Aorta (tissue), 5 donors: Measurements from ENCODE around the gene MKNK2. TPM values are rescaled to one million over a fixed set of nuclear protein-coding genes. Genes with fewer than 3 reads are reported as not detected.
A peak's percentile ranks its signal among the peaks of the same experiment; 100 is the strongest.

Experiments
- ATAC-seq: fragments of 200-7000 bp; cut with Tn5 transposase; one replicate; pipeline ENCODE4 v1.9.1; 2022; ENCODE audit warnings: moderate library complexity; ENCODE audit not compliant: low FRiP score
- DNase-seq, 2 donors: peaks; one replicate each; pipeline ENCODE4 v3.0.0-alpha.2; 2020
- H3K27ac ChIP-seq, 2 donors: one replicate each; pipeline ENCODE4 v1.5.1; 2013; ENCODE audit warnings: low read length in 2 of 2, mild to moderate bottlenecking in 2 of 2, moderate library complexity in 2 of 2, control low read depth in 1 of 2, inconsistent platforms in 1 of 2, low read depth in 1 of 2
- H3K27me3 ChIP-seq, 2 donors: one replicate each; pipeline ENCODE4 v1.6.1; 2013; ENCODE audit warnings: control low read depth in 1 of 2, low read length in 1 of 2, mild to moderate bottlenecking in 1 of 2, moderate library complexity in 1 of 2; ENCODE audit not compliant: insufficient read depth in 2 of 2, control insufficient read depth in 1 of 2
- H3K36me3 ChIP-seq, 2 donors: one replicate each; pipeline ENCODE4 v1.6.1; 2013; ENCODE audit warnings: control low read depth in 1 of 2, low read length in 1 of 2, mild to moderate bottlenecking in 1 of 2; ENCODE audit not compliant: insufficient read depth in 2 of 2, control insufficient read depth in 1 of 2
- H3K4me1 ChIP-seq, 2 donors: one replicate each; pipeline ENCODE4 v1.6.1; 2013; ENCODE audit warnings: low read length in 2 of 2, control low read depth in 1 of 2, mild to moderate bottlenecking in 1 of 2, moderate library complexity in 1 of 2; ENCODE audit not compliant: insufficient read depth in 2 of 2, control insufficient read depth in 1 of 2
- H3K4me3 ChIP-seq, 2 donors: one replicate each; pipeline ENCODE4 v1.5.1; 2013; ENCODE audit warnings: low read length in 2 of 2, control low read depth in 1 of 2, mild to moderate bottlenecking in 1 of 2
- H3K9me3 ChIP-seq: one replicate; pipeline ENCODE4 v1.6.1; 2013; ENCODE audit warnings: mild to moderate bottlenecking, low read length; ENCODE audit not compliant: control insufficient read depth
- WGBS, 2 donors: extraction: QIAGEN DNeasy Blood & Tissue Kit; methylation state at CpG; one replicate each; pipeline ENCODE4 v1.1.7; 2013; 5-methylcytosine and 5-hydroxymethylcytosine counted together
- intact Hi-C, 2 donors: fragments of 100-400 bp; cut with DNase I; formaldehyde crosslinking; loops; one replicate each; pipeline versions ENCODE4 v1.14.2 to v1.15.0; 2022
- polyA plus RNA-seq, 2 donors: library from polyadenylated mRNA; stranded (reverse); fragments of 200-250 nt; gene quantifications; one replicate each; pipeline ENCODE4 v1.2.3, GENCODE V29; 2013
- total RNA-seq, 2 donors: library from RNA; stranded (reverse); fragmentation: NEBNext Ultra II Directional; extraction: Animal tissue kit (Norgen Biotek cat#: 25700); gene quantifications; one replicate each; pipeline ENCODE4 v1.2.1, GENCODE V29; 2021
- donor health status: healthy with polysubstance abuse.
- donor health status: Bipolar disorder and iron deficiency.
- donor health status: DM: no; HTN: no; CAD: no.
- donor health status: DM: no; HTN: no; CAD: no.
- donor health status: DM: yes; HTN: yes; CAD: no.

Gene MKNK2
- total and polyA plus RNA-seq, 4 donors, result 49.3 to 103 (median 80.5) TPM

DNA sequence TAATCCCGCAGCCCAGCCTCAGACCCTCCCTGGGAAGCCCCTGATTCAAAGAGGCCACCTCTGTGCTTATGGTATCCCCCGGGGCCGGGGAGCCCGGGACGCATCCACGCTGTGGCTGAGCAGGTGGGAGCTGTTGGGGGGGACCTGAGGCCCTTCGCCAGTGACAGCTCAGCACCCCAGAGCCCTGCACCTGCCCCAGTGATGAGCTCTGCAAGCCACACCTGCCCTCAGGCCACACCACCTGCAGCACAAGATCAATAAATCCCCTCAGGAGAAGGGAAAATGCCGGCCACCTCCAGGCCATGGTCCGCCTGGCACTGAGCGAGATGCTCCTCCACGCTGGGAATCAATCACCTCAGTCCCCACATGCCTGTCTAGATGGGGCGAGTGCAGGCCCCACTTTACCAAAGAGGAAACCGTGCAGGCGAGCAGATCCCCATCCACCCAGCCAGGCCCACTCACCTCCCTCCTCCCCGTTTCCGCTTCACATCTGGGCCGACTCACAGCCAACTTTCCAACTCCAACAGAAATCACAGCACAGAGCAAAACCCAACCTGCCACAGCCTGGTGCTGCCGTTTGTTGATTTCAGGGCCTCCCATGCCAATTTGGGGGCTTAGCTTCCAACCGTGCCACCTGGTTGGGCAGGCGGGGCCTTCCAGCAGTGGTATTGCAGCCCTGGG, 32.3 kb upstream of the MKNK2 start:
- no peak overlapping the region for H3K27ac ChIP-seq
- no peaks in the 10 kb centered on the region for H3K9me3 ChIP-seq

DNA sequence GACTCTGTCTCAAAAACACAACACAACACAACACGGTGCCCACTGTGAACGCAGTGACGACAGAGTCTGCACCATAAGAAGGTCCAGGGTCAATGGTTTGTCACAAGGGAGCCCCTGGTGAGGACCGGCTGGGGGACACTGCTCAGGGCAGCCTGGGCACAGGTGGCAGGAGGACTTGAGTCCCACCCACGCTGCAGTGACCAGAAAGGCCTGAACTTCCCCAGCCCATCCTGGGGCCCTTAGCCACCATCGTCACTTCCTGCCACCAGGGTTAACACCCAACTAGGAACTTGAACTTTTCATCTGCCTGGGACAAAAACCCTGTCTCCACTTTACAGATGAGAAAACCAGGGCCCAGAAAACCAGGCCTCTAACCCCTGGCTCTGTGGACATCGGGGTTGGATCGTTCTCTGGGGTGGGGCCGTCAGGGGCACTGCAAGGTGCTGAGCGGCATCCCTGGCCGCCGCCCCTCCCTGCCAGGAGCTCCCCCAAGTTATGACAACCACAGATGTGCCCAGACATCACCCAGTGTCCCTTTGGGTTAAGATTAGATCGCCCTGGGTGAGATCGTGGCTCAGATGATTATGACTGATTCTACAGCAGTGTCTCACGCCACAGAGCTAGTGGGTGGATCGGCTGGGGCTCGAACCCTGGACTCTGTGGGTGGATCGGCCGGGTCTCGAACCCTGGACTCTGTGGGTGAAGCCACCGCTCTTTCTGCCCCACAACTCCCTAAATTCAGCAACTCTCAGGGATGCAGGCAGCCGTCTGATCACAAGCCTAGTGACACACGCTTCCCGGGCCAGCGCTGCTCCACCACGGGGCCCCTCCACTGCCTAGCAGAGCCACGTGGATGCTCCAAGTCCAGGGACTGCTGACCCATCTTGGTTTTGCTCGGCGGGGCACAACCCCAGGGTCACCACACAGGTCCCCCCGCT, 31.1 kb upstream of the MKNK2 start:
- Histone ChIP-seq H3K36me3 (no peaks in the 10 kb centered on the region), H3K27ac (no peak overlapping the region), H3K27me3 (no peaks in the 10 kb centered on the region), H3K4me3 (no peak overlapping the region), H3K4me1 (no peaks in the 10 kb centered on the region), H3K9me3 (no peaks in the 10 kb centered on the region)
- peak in 1 of 2 donors; percentile 64 for DNase-seq
- WGBS, 2 donors, result 87 to 91% methylated on average over 30 of the region's 30 CpGs
- no peak for ATAC-seq
- intact Hi-C loops, result no loop called here

More for the DNA sequence above, 32.3 kb upstream of the MKNK2 start:
- no peaks in the 10 kb centered on the region for H3K4me1 ChIP-seq
- intact Hi-C loops, result no loop called here
- peak in 1 of 2 donors; percentile 71 for DNase-seq
- 85 to 87% methylated on average over 20 of the region's 20 CpGs for WGBS, 2 donors
- no peak overlapping the region for H3K4me3 ChIP-seq
- ATAC-seq, result no peak
- no peaks in the 10 kb centered on the region for H3K36me3 ChIP-seq
- no peaks in the 10 kb centered on the region for H3K27me3 ChIP-seq

DNA sequence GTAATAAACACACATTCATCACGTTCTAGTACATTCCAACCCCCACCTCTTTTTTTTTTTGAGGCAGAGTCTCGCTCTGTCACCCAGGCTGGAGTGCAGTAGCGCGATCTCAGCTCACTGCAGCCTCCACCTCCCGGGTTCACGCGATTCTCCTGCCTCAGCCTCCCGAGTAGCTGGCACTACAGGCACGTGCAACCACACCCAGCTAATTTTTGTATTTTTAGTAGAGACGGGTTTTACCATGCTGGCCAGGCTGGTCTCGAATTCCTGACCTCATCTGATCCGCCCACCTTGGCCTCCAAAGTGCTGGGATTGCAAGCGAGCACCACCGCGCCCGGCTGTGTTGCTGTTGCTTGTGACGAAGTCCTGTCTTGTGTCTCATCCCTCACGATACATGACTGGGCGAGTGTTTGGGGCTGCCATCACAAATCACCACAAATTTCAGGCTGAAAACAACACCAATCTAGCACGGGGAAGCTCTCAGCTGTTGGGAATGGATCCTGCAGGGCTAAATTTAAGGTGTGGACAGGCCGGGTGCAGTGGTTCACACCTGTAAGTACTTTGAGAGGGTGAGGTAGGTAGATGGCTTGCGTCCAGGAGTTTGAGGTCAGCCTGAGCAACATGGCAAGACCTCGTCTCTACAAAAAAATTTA, 29.4 kb upstream of the MKNK2 start:
- H3K4me1 ChIP-seq, result no peaks in the 10 kb centered on the region
- no peak overlapping the region for H3K27ac ChIP-seq
- 80 to 84% methylated on average over 23 of the region's 23 CpGs for WGBS, 2 donors

DNA sequence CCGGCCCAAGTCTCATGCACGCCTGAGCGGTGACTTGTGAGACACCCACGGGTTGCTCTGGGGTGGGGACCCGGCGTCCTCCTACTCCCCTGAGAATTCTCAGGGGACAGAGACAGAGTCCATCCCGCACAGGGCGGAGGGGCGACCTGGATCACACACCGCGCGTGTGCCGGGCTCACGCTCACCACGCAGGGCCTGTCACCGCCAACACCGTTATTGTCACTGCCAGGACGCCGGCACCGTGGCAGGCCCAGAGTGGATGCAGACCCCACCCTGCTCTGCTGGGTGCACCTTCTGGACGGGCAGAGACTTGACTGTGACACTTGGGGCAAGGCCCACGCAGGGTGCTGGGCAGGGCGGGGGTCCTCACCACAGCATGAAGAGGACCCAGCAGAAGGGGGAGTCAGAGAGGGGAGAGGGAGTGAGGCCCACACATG, 28.8 kb upstream of the MKNK2 start:
- H3K27ac ChIP-seq, result no peak overlapping the region
- no peaks in the 10 kb centered on the region for H3K9me3 ChIP-seq
- intact Hi-C loops, result no loop called here
- ATAC-seq, result no peak
- no peak for DNase-seq
- no peaks in the 10 kb centered on the region for H3K27me3 ChIP-seq
- H3K4me1 ChIP-seq, result no peaks in the 10 kb centered on the region
- 88 to 89% methylated on average over 22 to 23 of the region's 23 CpGs for WGBS, 2 donors
- peaks cover 0 to 2% of the 10 kb centered on the region in 2 donors for H3K36me3 ChIP-seq
- H3K4me3 ChIP-seq, result no peak overlapping the region

More for the DNA sequence above, 29.4 kb upstream of the MKNK2 start:
- no peak overlapping the region for H3K4me3 ChIP-seq
- no peaks in the 10 kb centered on the region for H3K27me3 ChIP-seq
- H3K36me3 ChIP-seq, result peaks cover 0 to 2% of the 10 kb centered on the region in 2 donors
- H3K9me3 ChIP-seq, result no peaks in the 10 kb centered on the region
- no peak for DNase-seq
- no peak for ATAC-seq
- intact Hi-C loops, result no loop called here

DNA sequence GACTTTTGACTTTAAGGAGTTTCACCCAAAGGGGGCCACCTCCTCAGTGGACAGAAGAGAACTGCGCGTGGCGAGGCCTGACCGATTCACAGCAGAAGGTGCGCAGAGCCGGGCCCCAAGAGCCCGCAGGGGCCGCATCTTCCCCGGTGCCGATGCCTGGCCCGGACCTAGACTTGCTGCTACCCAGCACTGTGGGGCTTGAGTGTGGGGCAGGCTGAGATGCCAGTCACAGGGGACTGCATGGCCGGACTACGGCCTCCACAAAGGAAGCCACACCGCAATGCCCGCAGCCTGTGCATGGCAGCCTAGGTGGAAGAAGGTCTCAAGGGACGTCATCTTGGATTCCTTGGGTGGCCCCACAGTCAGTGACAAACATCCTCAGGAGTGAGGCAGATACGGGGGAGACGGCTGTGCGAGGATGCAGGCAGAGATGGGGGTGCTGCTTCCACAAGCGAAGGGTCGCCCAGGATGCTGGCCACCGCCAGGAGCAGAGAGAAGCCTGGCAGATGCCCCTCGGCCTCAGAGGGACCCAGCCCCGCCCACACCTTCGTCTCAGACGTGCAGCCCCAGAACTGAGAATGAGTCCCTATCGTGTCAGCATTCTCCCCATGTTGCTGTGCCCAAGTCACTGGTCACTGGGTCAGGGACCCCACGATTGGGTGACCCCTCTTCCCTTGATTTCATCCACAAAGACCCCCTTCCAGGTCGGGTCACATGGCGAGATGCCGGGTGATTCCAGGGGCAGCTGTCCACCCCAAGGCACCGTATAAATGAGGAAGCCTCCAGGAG, 28.2 kb upstream of the MKNK2 start:
- intact Hi-C loops, result no loop called here
- H3K27ac ChIP-seq, result no peak overlapping the region
- ATAC-seq (no peak), DNase-seq (no peak)
- H3K9me3 ChIP-seq, result no peaks in the 10 kb centered on the region
- no peaks in the 10 kb centered on the region for H3K27me3 ChIP-seq
- no peak overlapping the region for H3K4me3 ChIP-seq
- WGBS, 2 donors, result 91% methylated on average over 31 to 32 of the region's 32 CpGs
- no peaks in the 10 kb centered on the region for H3K4me1 ChIP-seq
- H3K36me3 ChIP-seq, result peaks cover 0 to 2% of the 10 kb centered on the region in 2 donors

DNA sequence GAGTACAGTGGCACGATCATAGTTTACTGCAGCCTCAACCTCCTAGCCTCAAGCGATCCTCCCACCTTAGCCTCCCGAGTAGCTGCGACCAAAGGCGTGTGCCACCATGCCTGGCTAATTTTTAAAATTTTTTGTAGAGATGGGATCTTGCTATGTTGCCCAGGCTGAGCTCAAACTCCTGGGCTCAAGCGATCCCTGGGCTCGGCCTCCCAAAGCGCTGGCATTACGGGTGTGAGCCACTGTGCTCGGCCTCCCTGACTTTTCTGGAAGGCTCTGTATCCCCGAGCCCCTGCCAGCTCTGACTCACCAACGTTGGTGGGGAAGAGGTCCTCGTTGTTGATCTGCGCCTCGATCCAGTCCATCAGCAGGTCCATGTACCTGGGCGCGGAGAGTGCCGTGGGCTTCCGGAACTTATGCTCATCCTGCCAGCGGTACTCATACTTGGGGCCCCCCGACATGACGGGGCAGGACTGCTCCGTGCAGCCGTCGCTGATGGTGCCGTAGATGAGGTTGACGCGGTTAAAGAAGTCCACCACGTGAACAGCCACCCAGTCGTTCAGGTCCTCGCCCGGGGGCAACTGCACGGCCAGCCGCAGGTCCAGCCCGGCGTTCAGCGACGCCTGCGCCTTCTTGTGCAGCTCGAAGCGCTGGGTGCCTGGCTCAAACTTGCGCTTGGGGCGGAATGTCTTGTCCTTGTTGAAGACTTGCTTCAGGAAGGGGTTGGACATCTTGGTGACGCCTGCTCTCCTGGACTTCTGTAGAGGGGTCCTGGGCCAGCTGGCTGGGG, 27.0 kb upstream of the MKNK2 start:
- no peaks in the 10 kb centered on the region for H3K27me3 ChIP-seq
- no peaks in the 10 kb centered on the region for H3K9me3 ChIP-seq
- H3K4me3 ChIP-seq, result no peak overlapping the region
- whole genome bisulfite sequencing, 2 donors, result 96% methylated on average over 44 of the region's 44 CpGs
- no peak for ATAC-seq
- peaks cover 0 to 5% of the 10 kb centered on the region in 2 donors for H3K36me3 ChIP-seq
- no peak overlapping the region for H3K27ac ChIP-seq
- DNase-seq, result no peak
- no peaks in the 10 kb centered on the region for H3K4me1 ChIP-seq
- intact Hi-C loops, result no loop called here

DNA sequence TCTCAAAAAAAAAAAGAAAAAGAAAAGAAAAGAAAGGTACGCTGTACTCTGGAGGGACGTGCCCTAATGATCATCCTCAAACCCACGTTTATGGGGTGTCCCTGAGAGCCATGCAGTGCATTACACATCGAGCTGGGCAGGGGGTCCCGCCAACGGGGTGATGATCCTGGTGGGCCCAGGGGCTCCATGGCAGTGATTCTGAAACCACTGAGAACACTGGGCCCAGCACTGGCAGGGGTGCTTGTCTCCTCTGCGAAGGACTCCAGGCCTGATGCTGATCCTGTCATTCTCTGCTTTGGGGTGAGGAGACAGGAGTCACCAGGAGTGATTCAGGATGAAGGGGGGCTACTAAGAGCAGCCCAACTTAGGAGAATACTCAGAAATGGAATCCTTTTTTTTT, 26.4 kb upstream of the MKNK2 start:
- Histone ChIP-seq H3K4me1 (no peaks in the 10 kb centered on the region), H3K36me3 (peaks cover 0 to 5% of the 10 kb centered on the region in 2 donors), H3K4me3 (no peak overlapping the region), H3K27ac (no peak overlapping the region), H3K9me3 (no peaks in the 10 kb centered on the region), H3K27me3 (no peaks in the 10 kb centered on the region)
- DNase-seq, result no peak
- no peak for ATAC-seq
- WGBS, 2 donors, result 92 to 94% methylated on average over 7 of the region's 7 CpGs
- intact Hi-C loops, result no loop called here
